ENCODE results near the gene ATP2A3.
A peak's percentile ranks its signal among the peaks of the same experiment; 100 is the strongest.

Gene ATP2A3

GRCh38 chr17:3888343-3889171 lies 75.7 kb downstream of the ATP2A3 start:
- Histone ChIP-seq H3K79me1 (ENCODE audit: low read length) (peaks cover 2% of the 10 kb centered on the region), H4K8ac (ENCODE audit: low read depth, low read length) (no peak overlapping the region), H3K27me3 (ENCODE audit: insufficient read depth, low read length) (peaks cover 16% of the 10 kb centered on the region), H3K14ac (ENCODE audit: low read length) (no peak overlapping the region), H3K23ac (ENCODE audit: low read length) (no peak overlapping the region), H3K4ac (ENCODE audit: low read depth, low read length) (no peak overlapping the region), H2AK5ac (ENCODE audit: low read length) (no peak overlapping the region), H4K12ac (ENCODE audit: low read depth, low read length) (no peak overlapping the region), H3K36me3 (ENCODE audit: control insufficient read depth in 1 of 2, insufficient read depth in 2 of 2, low read length in 2 of 2) (no peaks in the 10 kb centered on the region), H3K18ac (ENCODE audit: low read length) (no peak overlapping the region), H2BK120ac (ENCODE audit: insufficient read depth, low read length, poor library complexity) (no peak overlapping the region), H3K4me1 (ENCODE audit: control insufficient read depth in 1 of 2, insufficient read depth in 2 of 2, low read length in 2 of 2) (peaks cover 4 to 11% of the 10 kb centered on the region in 2 experiments), H3K9ac (ENCODE audit: low read length) (no peak overlapping the region), H3K27ac (ENCODE audit: low read depth, low read length) (no peak overlapping the region), H3K9me3 (ENCODE audit: insufficient read depth, low read depth, low read length) (peaks cover 5% of the 10 kb centered on the region), H4K91ac (ENCODE audit: low read depth, low read length) (no peak overlapping the region), H2BK5ac (ENCODE audit: low read depth, low read length, poor library complexity) (no peak overlapping the region), H3K4me3 (ENCODE audit: low read depth, low read length) (no peak overlapping the region), H3K79me2 (ENCODE audit: control insufficient read depth, insufficient read depth, low read length, poor library complexity) (no peaks in the 10 kb centered on the region), H2BK12ac (ENCODE audit: low read length) (no peak overlapping the region), H2AFZ (ENCODE audit: insufficient read depth, low read length, poor library complexity) (no peak overlapping the region), H3K4me2 (ENCODE audit: low read length) (no peak overlapping the region)
- no CpG with 5 or more reads among the region's 50 CpGs for WGBS (ENCODE audit: extremely low coverage, insufficient coverage, insufficient read length)
- peak in 1 of 2 donors; percentile 44 for DNase-seq

- Histone ChIP-seq H4K8ac (ENCODE audit: low read depth, low read length) (no peak overlapping the region), H3K9me3 (ENCODE audit: insufficient read depth, low read depth, low read length) (peaks cover 5% of the 10 kb centered on the region), H3K27me3 (ENCODE audit: insufficient read depth, low read length) (peaks cover 16% of the 10 kb centered on the region), H3K9ac (ENCODE audit: low read length) (no peak overlapping the region), H2BK12ac (ENCODE audit: low read length) (no peak overlapping the region), H2BK5ac (ENCODE audit: low read depth, low read length, poor library complexity) (no peak overlapping the region), H3K4me1 (ENCODE audit: control insufficient read depth in 1 of 2, insufficient read depth in 2 of 2, low read length in 2 of 2) (peaks cover 0 to 7% of the 10 kb centered on the region in 2 experiments), H2AK5ac (ENCODE audit: low read length) (no peak overlapping the region), H3K18ac (ENCODE audit: low read length) (no peak overlapping the region), H3K79me2 (ENCODE audit: control insufficient read depth, insufficient read depth, low read length, poor library complexity) (no peaks in the 10 kb centered on the region), H3K27ac (ENCODE audit: low read depth, low read length) (no peak overlapping the region), H3K4me3 (ENCODE audit: low read depth, low read length) (no peak overlapping the region), H2BK120ac (ENCODE audit: insufficient read depth, low read length, poor library complexity) (no peak overlapping the region), H3K14ac (ENCODE audit: low read length) (no peak overlapping the region), H3K4ac (ENCODE audit: low read depth, low read length) (no peak overlapping the region), H3K4me2 (ENCODE audit: low read length) (no peak overlapping the region), H3K36me3 (ENCODE audit: control insufficient read depth in 1 of 2, insufficient read depth in 2 of 2, low read length in 2 of 2) (no peaks in the 10 kb centered on the region), H3K23ac (ENCODE audit: low read length) (no peak overlapping the region), H4K91ac (ENCODE audit: low read depth, low read length) (no peak overlapping the region), H3K79me1 (ENCODE audit: low read length) (no peaks in the 10 kb centered on the region), H2AFZ (ENCODE audit: insufficient read depth, low read length, poor library complexity) (no peak overlapping the region), H4K12ac (ENCODE audit: low read depth, low read length) (no peak overlapping the region)
- WGBS (ENCODE audit: extremely low coverage, insufficient coverage, insufficient read length), result no CpG with 5 or more reads among the region's 9 CpGs
- DNase-seq, result no peak
Measured at GRCh38 chr17:3887804-3888203, 76.4 kb downstream of the ATP2A3 start.

- no peak overlapping the region for H2BK5ac ChIP-seq (ENCODE audit: low read depth, low read length, poor library complexity)
- no peak overlapping the region for H3K27ac ChIP-seq (ENCODE audit: low read depth, low read length)
- H4K8ac ChIP-seq (ENCODE audit: low read depth, low read length), result no peak overlapping the region
- H2AK5ac ChIP-seq (ENCODE audit: low read length), result no peak overlapping the region
- H3K79me1 ChIP-seq (ENCODE audit: low read length), result no peaks in the 10 kb centered on the region
- no peak overlapping the region for H3K4me2 ChIP-seq (ENCODE audit: low read length)
- no peak overlapping the region for H2BK120ac ChIP-seq (ENCODE audit: insufficient read depth, low read length, poor library complexity)
- no peak overlapping the region for H2BK12ac ChIP-seq (ENCODE audit: low read length)
- DNase-seq, result no peak
- H4K91ac ChIP-seq (ENCODE audit: low read depth, low read length), result no peak overlapping the region
- no peak overlapping the region for H3K4ac ChIP-seq (ENCODE audit: low read depth, low read length)
- no peaks in the 10 kb centered on the region for H3K36me3 ChIP-seq (ENCODE audit: control insufficient read depth in 1 of 2, insufficient read depth in 2 of 2, low read length in 2 of 2)
- H3K4me1 ChIP-seq (ENCODE audit: control insufficient read depth in 1 of 2, insufficient read depth in 2 of 2, low read length in 2 of 2), result peaks cover 0 to 4% of the 10 kb centered on the region in 2 experiments
- H3K4me3 ChIP-seq (ENCODE audit: low read depth, low read length), result no peak overlapping the region
- H3K23ac ChIP-seq (ENCODE audit: low read length), result no peak overlapping the region
- H4K12ac ChIP-seq (ENCODE audit: low read depth, low read length), result no peak overlapping the region
- H3K79me2 ChIP-seq (ENCODE audit: control insufficient read depth, insufficient read depth, low read length, poor library complexity), result no peaks in the 10 kb centered on the region
- WGBS (ENCODE audit: extremely low coverage, insufficient coverage, insufficient read length), result no CpG with 5 or more reads among the region's 2 CpGs
- peaks cover 14% of the 10 kb centered on the region for H3K27me3 ChIP-seq (ENCODE audit: insufficient read depth, low read length)
- no peak overlapping the region for H2AFZ ChIP-seq (ENCODE audit: insufficient read depth, low read length, poor library complexity)
- no peak overlapping the region for H3K18ac ChIP-seq (ENCODE audit: low read length)
- no peak overlapping the region for H3K14ac ChIP-seq (ENCODE audit: low read length)
- peaks cover 5% of the 10 kb centered on the region for H3K9me3 ChIP-seq (ENCODE audit: insufficient read depth, low read depth, low read length)
- no peak overlapping the region for H3K9ac ChIP-seq (ENCODE audit: low read length)
Measured at GRCh38 chr17:3887394-3887793, 76.8 kb downstream of the ATP2A3 start.

GRCh38 chr17:3886776-3887175 lies 77.5 kb downstream of the ATP2A3 start:
- H3K9me3 ChIP-seq (ENCODE audit: insufficient read depth, low read depth, low read length), result peaks cover 5% of the 10 kb centered on the region
- peaks cover 8% of the 10 kb centered on the region for H3K27me3 ChIP-seq (ENCODE audit: insufficient read depth, low read length)
- no peak overlapping the region for H3K14ac ChIP-seq (ENCODE audit: low read length)
- no peak overlapping the region for H3K4me2 ChIP-seq (ENCODE audit: low read length)
- H4K12ac ChIP-seq (ENCODE audit: low read depth, low read length), result no peak overlapping the region
- H3K79me1 ChIP-seq (ENCODE audit: low read length), result no peaks in the 10 kb centered on the region
- no peak overlapping the region for H3K9ac ChIP-seq (ENCODE audit: low read length)
- no peak for DNase-seq
- H3K79me2 ChIP-seq (ENCODE audit: control insufficient read depth, insufficient read depth, low read length, poor library complexity), result no peaks in the 10 kb centered on the region
- no peak overlapping the region for H3K27ac ChIP-seq (ENCODE audit: low read depth, low read length)
- H3K4me1 ChIP-seq (ENCODE audit: control insufficient read depth in 1 of 2, insufficient read depth in 2 of 2, low read length in 2 of 2), result no peaks in the 10 kb centered on the region
- H2AK5ac ChIP-seq (ENCODE audit: low read length), result no peak overlapping the region
- WGBS (ENCODE audit: extremely low coverage, insufficient coverage, insufficient read length), result no CpG with 5 or more reads among the region's 10 CpGs
- H4K91ac ChIP-seq (ENCODE audit: low read depth, low read length), result no peak overlapping the region
- no peak overlapping the region for H4K8ac ChIP-seq (ENCODE audit: low read depth, low read length)
- H2BK5ac ChIP-seq (ENCODE audit: low read depth, low read length, poor library complexity), result no peak overlapping the region
- no peak overlapping the region for H2AFZ ChIP-seq (ENCODE audit: insufficient read depth, low read length, poor library complexity)
- no peak overlapping the region for H3K18ac ChIP-seq (ENCODE audit: low read length)
- H3K23ac ChIP-seq (ENCODE audit: low read length), result no peak overlapping the region
- no peak overlapping the region for H2BK120ac ChIP-seq (ENCODE audit: insufficient read depth, low read length, poor library complexity)
- no peak overlapping the region for H3K4me3 ChIP-seq (ENCODE audit: low read depth, low read length)
- H3K4ac ChIP-seq (ENCODE audit: low read depth, low read length), result no peak overlapping the region
- no peaks in the 10 kb centered on the region for H3K36me3 ChIP-seq (ENCODE audit: control insufficient read depth in 1 of 2, insufficient read depth in 2 of 2, low read length in 2 of 2)
- no peak overlapping the region for H2BK12ac ChIP-seq (ENCODE audit: low read length)

Measured in trophoblast cell (in vitro differentiated cells and primary cell).